ENCODE results near the gene ARCN1. TPM values are rescaled to one million over a fixed set of nuclear protein-coding genes. Genes with fewer than 3 reads are reported as not detected.
"Not testable (repeated sequence)": the region's sequence is repeated elsewhere in the genome, so short reads cannot be mapped to it uniquely, and the experiment has no call there.

The ARCN1 gene
- total and polyA plus RNA-seq, 3 experiments from 2014 or later, result 148 to 154 (median 149) TPM

GRCh38 chr11:118577995-118578394 is 5.8 kb downstream of the ARCN1 start:
- H3K27ac Mint-ChIP-seq, result peak overlapping the region in 1 of 8 donors; percentile 39
- Histone ChIP-seq H3K4me1 (ENCODE audit: insufficient read depth, low read length) (peaks cover 43% of the 10 kb centered on the region), H3K36me3 (ENCODE audit: insufficient read depth, low read length) (peaks cover 14% of the 10 kb centered on the region)
- POLR2A ChIA-PET; H3K9me3 ChIP-seq (ENCODE audit: low read length); H3K4me3 ChIP-seq (ENCODE audit: low read length); DNase-seq; H3K4me3 Mint-ChIP-seq; H3K27me3 ChIP-seq (ENCODE audit: insufficient read depth, low read length, poor library complexity, severe bottlenecking); H3K9me3 Mint-ChIP-seq; H3K27me3 Mint-ChIP-seq; H3K27ac ChIP-seq (ENCODE audit: low read depth, low read length): not testable (repeated sequence)
- CTCF ChIA-PET, result interaction anchor here (1.0 to 1.3 kb wide), 2 partner anchors 9 to 17 kb away, joined by 3 to 6 read pairs; no protein-coding TSS in a partner anchor
- peaks cover 52 to 74% (median 60%) of the 10 kb centered on the region in 3 donors for H3K4me1 Mint-ChIP-seq
- peaks cover 3 to 51% (median 7%) of the 10 kb centered on the region in 3 donors for H3K36me3 Mint-ChIP-seq

- ChIA-PET POLR2A (no interaction called here), CTCF (no interaction called here)
- Histone ChIP-seq H3K4me3 (ENCODE audit: low read length) (no peak overlapping the region), H3K4me1 (ENCODE audit: insufficient read depth, low read length) (peaks cover 16% of the 10 kb centered on the region), H3K27ac (ENCODE audit: low read depth, low read length) (no peak overlapping the region), H3K27me3 (ENCODE audit: insufficient read depth, low read length, poor library complexity, severe bottlenecking) (no peaks in the 10 kb centered on the region), H3K9me3 (ENCODE audit: low read length) (no peaks in the 10 kb centered on the region), H3K36me3 (ENCODE audit: insufficient read depth, low read length) (peaks cover 41% of the 10 kb centered on the region)
- no peaks in the 10 kb centered on the region for H3K27me3 Mint-ChIP-seq
- peak overlapping the region in 1 of 8 donors; percentile 60 for H3K27ac Mint-ChIP-seq
- peaks cover 3 to 64% (median 24%) of the 10 kb centered on the region in 3 donors for H3K36me3 Mint-ChIP-seq
- H3K4me1 Mint-ChIP-seq, result peaks cover 25 to 51% (median 31%) of the 10 kb centered on the region in 3 donors
- no peaks in the 10 kb centered on the region for H3K9me3 Mint-ChIP-seq
- H3K4me3 Mint-ChIP-seq, result no peak overlapping the region
- DNase-seq, result no peak
Observed at GRCh38 chr11:118581057-118581456, 8.8 kb downstream of the ARCN1 start.

GRCh38 chr11:118587952-118588351 is 15.7 kb downstream of the ARCN1 start:
- no peaks in the 10 kb centered on the region for H3K27me3 Mint-ChIP-seq
- Histone ChIP-seq H3K27ac (ENCODE audit: low read depth, low read length) (no peak overlapping the region), H3K36me3 (ENCODE audit: insufficient read depth, low read length) (peaks cover 72% of the 10 kb centered on the region), H3K4me3 (ENCODE audit: low read length) (no peak overlapping the region), H3K27me3 (ENCODE audit: insufficient read depth, low read length, poor library complexity, severe bottlenecking) (no peaks in the 10 kb centered on the region), H3K9me3 (ENCODE audit: low read length) (no peaks in the 10 kb centered on the region), H3K4me1 (ENCODE audit: insufficient read depth, low read length) (no peaks in the 10 kb centered on the region)
- H3K4me1 Mint-ChIP-seq, result peaks cover 0 to 10% (median 1%) of the 10 kb centered on the region in 3 donors
- H3K27ac Mint-ChIP-seq, result peak overlapping the region in 3 of 8 donors; percentile 6 to 46 (median 42)
- ChIA-PET POLR2A (no interaction called here), CTCF (no interaction called here)
- no peaks in the 10 kb centered on the region for H3K9me3 Mint-ChIP-seq
- DNase-seq, result no peak
- peaks cover 0 to 88% (median 25%) of the 10 kb centered on the region in 3 donors for H3K36me3 Mint-ChIP-seq
- H3K4me3 Mint-ChIP-seq, result no peak overlapping the region

- Mint-ChIP-seq H3K27ac (peak overlapping the region in 2 of 8 donors; percentile 29 to 32), H3K36me3 (peaks cover 4 to 84% (median 7%) of the 10 kb centered on the region in 3 donors), H3K27me3 (no peaks in the 10 kb centered on the region), H3K9me3 (no peaks in the 10 kb centered on the region), H3K4me1 (peaks cover 16 to 25% (median 23%) of the 10 kb centered on the region in 3 donors), H3K4me3 (no peak overlapping the region)
- Histone ChIP-seq H3K27me3 (ENCODE audit: insufficient read depth, low read length, poor library complexity, severe bottlenecking) (no peaks in the 10 kb centered on the region), H3K4me3 (ENCODE audit: low read length) (no peak overlapping the region), H3K4me1 (ENCODE audit: insufficient read depth, low read length) (peaks cover 9% of the 10 kb centered on the region), H3K9me3 (ENCODE audit: low read length) (no peaks in the 10 kb centered on the region), H3K36me3 (ENCODE audit: insufficient read depth, low read length) (peaks cover 54% of the 10 kb centered on the region), H3K27ac (ENCODE audit: low read depth, low read length) (no peak overlapping the region)
- ChIA-PET POLR2A (interaction anchor here (0.5 kb wide), 1 partner anchor 492 kb away, joined by 3 read pairs; no protein-coding TSS in a partner anchor), CTCF (interaction anchor here (1.2 to 7.0 kb wide), 4 partner anchors 8 to 20 kb away, joined by 3 to 57 read pairs (median 3); partner anchors contain the start of gene PHLDB1)
- DNase-seq, result no peak
Observed at GRCh38 chr11:118592616-118593367, 20.6 kb downstream of the ARCN1 start.

GRCh38 chr11:118594984-118595383 is 22.8 kb downstream of the ARCN1 start:
- ChIA-PET CTCF (interaction anchor here (0.8 to 7.0 kb wide), 8 partner anchors 12 to 449 kb away, joined by 3 to 57 read pairs (median 4); partner anchors contain the start of gene PHLDB1), POLR2A (interaction anchor here (1.3 kb wide), 1 partner anchor 16 kb away, joined by 6 read pairs; no protein-coding TSS in a partner anchor)
- not testable (repeated sequence) for H3K27ac ChIP-seq (ENCODE audit: low read depth, low read length); H3K9me3 Mint-ChIP-seq; H3K27me3 ChIP-seq (ENCODE audit: insufficient read depth, low read length, poor library complexity, severe bottlenecking); H3K9me3 ChIP-seq (ENCODE audit: low read length); H3K4me1 ChIP-seq (ENCODE audit: insufficient read depth, low read length); H3K27me3 Mint-ChIP-seq; H3K4me3 ChIP-seq (ENCODE audit: low read length)
- Mint-ChIP-seq H3K4me3 (peak overlapping the region in 1 of 7 donors; percentile 28), H3K4me1 (peaks cover 16 to 25% (median 23%) of the 10 kb centered on the region in 3 donors), H3K36me3 (peaks cover 4 to 86% (median 10%) of the 10 kb centered on the region in 3 donors), H3K27ac (peak overlapping the region; percentile 13 to 83 (median 76))
- DNase-seq, result peak in 2 of 5 donors; percentile 57 to 69
- H3K36me3 ChIP-seq (ENCODE audit: insufficient read depth, low read length), result peaks cover 50% of the 10 kb centered on the region

- H3K27me3 ChIP-seq (ENCODE audit: insufficient read depth, low read length, poor library complexity, severe bottlenecking), result no peaks in the 10 kb centered on the region
- Mint-ChIP-seq H3K4me3 (peak overlapping the region in 1 of 7 donors; percentile 7), H3K9me3 (no peaks in the 10 kb centered on the region), H3K4me1 (peaks cover 16 to 23% (median 22%) of the 10 kb centered on the region in 3 donors), H3K27me3 (no peaks in the 10 kb centered on the region), H3K27ac (peak overlapping the region; percentile 25 to 83 (median 58)), H3K36me3 (peaks cover 4 to 83% (median 11%) of the 10 kb centered on the region in 3 donors)
- ChIA-PET POLR2A (no interaction called here), CTCF (interaction anchor here (1.0 to 7.0 kb wide), 3 partner anchors 10 to 22 kb away, joined by 3 to 57 read pairs (median 4); partner anchors contain the start of gene PHLDB1)
- H3K4me3 ChIP-seq (ENCODE audit: low read length), result no peak overlapping the region
- no peak overlapping the region for H3K27ac ChIP-seq (ENCODE audit: low read depth, low read length)
- H3K4me1 ChIP-seq (ENCODE audit: insufficient read depth, low read length), result peaks cover 9% of the 10 kb centered on the region
- peaks cover 45% of the 10 kb centered on the region for H3K36me3 ChIP-seq (ENCODE audit: insufficient read depth, low read length)
- no peaks in the 10 kb centered on the region for H3K9me3 ChIP-seq (ENCODE audit: low read length)
- DNase-seq, result no peak
Observed at GRCh38 chr11:118596224-118597146, 24.3 kb downstream of the ARCN1 start.

GRCh38 chr11:118597556-118597955 is 25.3 kb downstream of the ARCN1 start:
- ChIA-PET POLR2A (no interaction called here), CTCF (interaction anchor here (7.0 kb wide), 1 partner anchor 9 kb away, joined by 57 read pairs; the partner anchor contains the start of gene PHLDB1)
- peaks cover 53% of the 10 kb centered on the region for H3K36me3 ChIP-seq (ENCODE audit: insufficient read depth, low read length)

More at GRCh38 chr11:118597556-118597955, 25.3 kb downstream of the ARCN1 start:
- H3K4me1 Mint-ChIP-seq, result peaks cover 16 to 23% (median 22%) of the 10 kb centered on the region in 3 donors
- Histone ChIP-seq H3K9me3 (ENCODE audit: low read length) (no peaks in the 10 kb centered on the region), H3K4me3 (ENCODE audit: low read length) (no peak overlapping the region), H3K4me1 (ENCODE audit: insufficient read depth, low read length) (peaks cover 9% of the 10 kb centered on the region), H3K27ac (ENCODE audit: low read depth, low read length) (no peak overlapping the region), H3K27me3 (ENCODE audit: insufficient read depth, low read length, poor library complexity, severe bottlenecking) (no peaks in the 10 kb centered on the region)
- peaks cover 0 to 2% of the 10 kb centered on the region in 2 donors for H3K27me3 Mint-ChIP-seq
- H3K4me3 Mint-ChIP-seq, result no peak overlapping the region
- DNase-seq, result no peak
- peak overlapping the region in 5 of 8 donors; percentile 24 to 58 (median 37) for H3K27ac Mint-ChIP-seq
- H3K36me3 Mint-ChIP-seq, result peaks cover 4 to 87% (median 19%) of the 10 kb centered on the region in 3 donors
- H3K9me3 Mint-ChIP-seq, result no peaks in the 10 kb centered on the region

Measured in CD8-positive, alpha-beta memory T cell (primary cell).